Fibroblast of lung (primary cell): Measurements from ENCODE around the gene RGL4.

Experiments
- CTCF ChIP-seq, 2 donors: IDR thresholded peaks in 1 of 2; conservative IDR thresholded peaks in 1 of 2; 1 replicate in 1 of 2; 2 replicates in 1 of 2; pipeline ENCODE4 v1.5.1; 2011 to 2012; ENCODE audit warnings: low read length in 2 of 2, control low read depth in 1 of 2, inconsistent platforms in 1 of 2, low read depth in 1 of 2, mild to moderate bottlenecking in 1 of 2
- EZH2 ChIP-seq: IDR thresholded peaks from 2 replicates; pipeline ENCODE4 v1.5.1; 2012; ENCODE audit warnings: low read length, control low read depth, mild to moderate bottlenecking; ENCODE audit errors: missing control alignments

DNA sequence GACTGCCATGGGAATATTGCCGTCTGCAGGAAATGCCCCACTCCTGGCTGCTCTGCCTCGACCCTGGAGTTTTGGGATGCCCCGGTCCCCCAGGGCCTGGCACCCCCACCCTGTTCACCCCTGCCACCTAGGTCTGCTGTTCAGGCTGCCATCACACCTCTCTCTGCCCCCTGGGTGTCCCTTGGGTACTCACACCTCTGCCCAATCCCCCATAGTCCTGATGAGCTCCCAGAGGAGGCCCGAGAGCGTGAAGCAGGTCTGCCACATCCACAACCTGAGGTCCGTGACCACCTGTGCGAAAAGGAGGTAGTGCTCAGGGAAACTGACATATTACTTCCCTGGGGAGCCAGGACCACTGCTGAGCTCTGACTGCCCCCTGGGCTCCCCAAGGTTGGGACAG lies 38.5 kb upstream of the RGL4 start:
- no peak for TF ChIP-seq EZH2
- TF ChIP-seq CTCF (conservative IDR thresholded peaks at IDR 0.05 in 1 of 2, IDR thresholded peaks at IDR 0.05 in 1 of 2; ENCODE audit: low read depth in 1 of 2, low read length in 2 of 2): no peak
